Mesothelial cell of epicardium (in vitro differentiated cells): ENCODE measurements around the gene TBC1D5. TPM values are rescaled to one million over a fixed set of nuclear protein-coding genes. Genes with fewer than 3 reads are reported as not detected.
"Not testable (repeated sequence)": the region's sequence is repeated elsewhere in the genome, so short reads cannot be mapped to it uniquely, and the experiment has no call there.

Experiments
- DNase-seq, 2 experiments: peaks; one replicate each; pipeline ENCODE4 v3.0.0; 2021; ENCODE audit warnings: low spot score in 2 of 2; ENCODE audit not compliant: unreplicated experiment in 2 of 2
- H3K27ac Mint-ChIP-seq: 2 replicates; pipeline ENCODE4 v1.8.0; 2021; ENCODE audit warnings: mixed read lengths
- H3K27me3 Mint-ChIP-seq: 2 replicates; pipeline ENCODE4 v1.8.0; 2021; ENCODE audit warnings: low read depth, mixed read lengths
- H3K36me3 Mint-ChIP-seq: 2 replicates; pipeline ENCODE4 v1.8.0; 2021; ENCODE audit warnings: mixed read lengths
- H3K4me1 Mint-ChIP-seq: 2 replicates; pipeline ENCODE4 v1.8.0; 2021; ENCODE audit warnings: mixed read lengths
- H3K4me3 Mint-ChIP-seq: 2 replicates; pipeline ENCODE4 v1.8.0; 2021; ENCODE audit warnings: mild to moderate bottlenecking, moderate library complexity, mixed read lengths
- H3K9me3 Mint-ChIP-seq: 2 replicates; pipeline ENCODE4 v1.8.0; 2021; ENCODE audit warnings: mixed read lengths
- CTCF ChIP-seq: fragments of 200-600 bp; sonication (generic); IDR thresholded peaks from one replicate; pipeline ENCODE4 v1.5.0; 2021; ENCODE audit warnings: antibody characterized with exemption; ENCODE audit not compliant: unreplicated experiment
- total RNA-seq: library from RNA; stranded (reverse); gene quantifications from 3 replicates; pipeline ENCODE4 v1.2.1, GENCODE V29; 2021

The TBC1D5 gene
- total RNA-seq, 1 donor from 2014 or later = 75.3 TPM

- peaks cover 3% of the 10 kb centered on the region for H3K36me3 Mint-ChIP-seq
- H3K4me1 Mint-ChIP-seq = peaks cover 14% of the 10 kb centered on the region
- no peaks in the 10 kb centered on the region for H3K27me3 Mint-ChIP-seq
- TF ChIP-seq CTCF = no peak
- no peaks in the 10 kb centered on the region for H3K9me3 Mint-ChIP-seq
- no peak overlapping the region for H3K4me3 Mint-ChIP-seq
- no peak for DNase-seq
- H3K27ac Mint-ChIP-seq = no peak overlapping the region
Measured at GRCh38 chr3:17355591-17355990, 386.8 kb downstream of the TBC1D5 start.

- no peak for TF ChIP-seq CTCF
- Mint-ChIP-seq H3K4me3 (no peak overlapping the region), H3K36me3 (peaks cover 3% of the 10 kb centered on the region), H3K27ac (no peak overlapping the region), H3K9me3 (no peaks in the 10 kb centered on the region), H3K4me1 (peaks cover 14% of the 10 kb centered on the region), H3K27me3 (no peaks in the 10 kb centered on the region)
- DNase-seq = no peak
Measured at GRCh38 chr3:17354341-17354740, 388.1 kb downstream of the TBC1D5 start.

- H3K36me3 Mint-ChIP-seq = peaks cover 3% of the 10 kb centered on the region
- TF ChIP-seq CTCF = no peak
- no peaks in the 10 kb centered on the region for H3K9me3 Mint-ChIP-seq
- DNase-seq = no peak
- no peaks in the 10 kb centered on the region for H3K27me3 Mint-ChIP-seq
- H3K4me3 Mint-ChIP-seq = no peak overlapping the region
- H3K4me1 Mint-ChIP-seq = peaks cover 14% of the 10 kb centered on the region
- no peak overlapping the region for H3K27ac Mint-ChIP-seq
Measured at GRCh38 chr3:17352620-17353019, 389.8 kb downstream of the TBC1D5 start.

- not testable (repeated sequence) for H3K27me3 Mint-ChIP-seq, H3K4me3 Mint-ChIP-seq, H3K9me3 Mint-ChIP-seq, H3K27ac Mint-ChIP-seq, DNase-seq, H3K4me1 Mint-ChIP-seq, H3K36me3 Mint-ChIP-seq
Measured at GRCh38 chr3:17351193-17351592, 391.2 kb downstream of the TBC1D5 start.

- peaks cover 4% of the 10 kb centered on the region for H3K4me1 Mint-ChIP-seq
- DNase-seq = no peak
- H3K9me3 Mint-ChIP-seq = no peaks in the 10 kb centered on the region
- H3K27ac Mint-ChIP-seq = no peak overlapping the region
- no peaks in the 10 kb centered on the region for H3K27me3 Mint-ChIP-seq
- H3K4me3 Mint-ChIP-seq = no peak overlapping the region
- TF ChIP-seq CTCF = no peak
- H3K36me3 Mint-ChIP-seq = peaks cover 3% of the 10 kb centered on the region
Measured at GRCh38 chr3:17349093-17349492, 393.3 kb downstream of the TBC1D5 start.

- H3K36me3 Mint-ChIP-seq = peaks cover 3% of the 10 kb centered on the region
- H3K4me3 Mint-ChIP-seq = no peak overlapping the region
- H3K9me3 Mint-ChIP-seq = peaks cover 3% of the 10 kb centered on the region
- no peaks in the 10 kb centered on the region for H3K27me3 Mint-ChIP-seq
- no peak overlapping the region for H3K27ac Mint-ChIP-seq
- DNase-seq = no peak
- no peaks in the 10 kb centered on the region for H3K4me1 Mint-ChIP-seq
- TF ChIP-seq CTCF = no peak
Measured at GRCh38 chr3:17342119-17342518, 400.3 kb downstream of the TBC1D5 start.
